LNCAP (cell line): ENCODE data around the gene AREL1.

ENCODE experiments used
- CTCF ChIP-seq: fragments of 450-650 bp; IDR thresholded peaks from 2 replicates; pipeline ENCODE4 v1.5.1; 2017; ENCODE audit warnings: mild to moderate bottlenecking

The AREL1 gene

GRCh38 chr14:74618078-74618952 is 94.6 kb downstream of the AREL1 start:
- no peak for TF ChIP-seq CTCF

GRCh38 chr14:74616996-74617700 is 95.7 kb downstream of the AREL1 start:
- no peak for TF ChIP-seq CTCF

- no peak for TF ChIP-seq CTCF
Observed at GRCh38 chr14:74616507-74616906, 96.4 kb downstream of the AREL1 start.

- TF ChIP-seq CTCF: no peak
Observed at GRCh38 chr14:74615735-74616134, 97.1 kb downstream of the AREL1 start.

- TF ChIP-seq CTCF: no peak
Observed at GRCh38 chr14:74614508-74615495, 98.1 kb downstream of the AREL1 start.

- TF ChIP-seq CTCF: no peak
Observed at GRCh38 chr14:74613211-74613914, 99.5 kb downstream of the AREL1 start.
